ENCODE data around the gene MPV17L2.
"Not testable (repeated sequence)": the region's sequence is repeated elsewhere in the genome, so short reads cannot be mapped to it uniquely, and the experiment has no call there.

The MPV17L2 gene

GRCh38 chr19:18192673-18193387 lies at the start of gene MPV17L2:
MPV17L2 (plus strand) TSS chr19:18193218; CDS start chr19:18193282, 64 bp downstream.
- peak; percentile 100 for DNase-seq

GRCh38 chr19:18143902-18144301 lies 49.1 kb upstream of the MPV17L2 start:
- DNase-seq = no peak

- no peak for DNase-seq
These were observed 48.7 kb upstream of the MPV17L2 start for GRCh38 chr19:18144361-18144760.

- DNase-seq = no peak
These were observed 48.1 kb upstream of the MPV17L2 start for GRCh38 chr19:18144906-18145305.

GRCh38 chr19:18145391-18145999 lies 47.5 kb upstream of the MPV17L2 start:
- DNase-seq = no peak

- no peak for DNase-seq
These were observed 45.6 kb upstream of the MPV17L2 start for GRCh38 chr19:18147396-18147795.

- DNase-seq = no peak
These were observed 43.4 kb upstream of the MPV17L2 start for GRCh38 chr19:18149596-18149975.

- DNase-seq = no peak
These were observed 42.0 kb upstream of the MPV17L2 start for GRCh38 chr19:18150776-18151624.

- peak; percentile 100 for DNase-seq
These were observed 40.6 kb upstream of the MPV17L2 start for GRCh38 chr19:18152442-18152816.

GRCh38 chr19:18152817-18153555 lies 40.0 kb upstream of the MPV17L2 start, which contains the start of gene PIK3R2:
PIK3R2 (plus strand) TSS chr19:18153163; CDS start chr19:18155880, 2,717 bp downstream.
- peak; percentile 100 for DNase-seq

- peak; percentile 55 for DNase-seq
These were observed 39.4 kb upstream of the MPV17L2 start for GRCh38 chr19:18153556-18154134.

GRCh38 chr19:18155095-18156087 lies 37.6 kb upstream of the MPV17L2 start:
- DNase-seq = no peak

- no peak for DNase-seq
These were observed 36.8 kb upstream of the MPV17L2 start for GRCh38 chr19:18156268-18156667.

GRCh38 chr19:18156841-18157464 lies 36.1 kb upstream of the MPV17L2 start:
- peak; percentile 59 for DNase-seq

- DNase-seq = no peak
These were observed 35.5 kb upstream of the MPV17L2 start for GRCh38 chr19:18157465-18158063.

GRCh38 chr19:18158467-18158866 lies 34.6 kb upstream of the MPV17L2 start:
- DNase-seq = no peak

- not testable (repeated sequence) for DNase-seq
These were observed 33.9 kb upstream of the MPV17L2 start for GRCh38 chr19:18159059-18159616.

GRCh38 chr19:18159810-18160209 lies 33.2 kb upstream of the MPV17L2 start:
- DNase-seq = no peak

- no peak for DNase-seq
These were observed 32.5 kb upstream of the MPV17L2 start for GRCh38 chr19:18160493-18160970.

Measured in NCI-H82 (cell line).